T47D (cell line): ENCODE results near the gene RND1.

Source experiments
- DNase-seq, 2 experiments: peaks; one replicate each; pipeline versions ENCODE4 v3.0.0 to v3.0.0-alpha.2; 2011 to 2012; ENCODE audit warnings: low read depth in 1 of 2, low spot score in 1 of 2
- JUND ChIP-seq: IDR thresholded peaks from 2 replicates; pipeline ENCODE4 v1.6.1; 2012; ENCODE audit warnings: low read depth
- in situ Hi-C: cut with HindIII; loops from 2 replicates; pipeline ENCODE4 v1.10.0; 2016; ENCODE audit warnings: low sequenced_read_pairs, low pct_unique_long_range_greater_than_20kb

Gene RND1

GRCh38 chr12:48817873-48818830 lies 47.5 kb downstream of the RND1 start, which contains the start of gene CACNB3:
TSS of gene CACNB3 (plus strand) at chr12:48818496. CDS start at chr12:48818930, 434 bp downstream.
- in situ Hi-C loops = no loop called here

GRCh38 chr12:48816143-48816854 lies 49.4 kb downstream of the RND1 start:
- TF ChIP-seq JUND = no peak
- in situ Hi-C loops = no loop called here
- DNase-seq = peak in 1 of 2 experiments; percentile 64

More at GRCh38 chr12:48817873-48818830, 47.5 kb downstream of the RND1 start, which contains the start of gene CACNB3:
- no peak for TF ChIP-seq JUND
- peak; percentile 81 to 87 for DNase-seq

- peak; percentile 82 to 94 for DNase-seq
- in situ Hi-C loops = no loop called here
- no peak for TF ChIP-seq JUND
Observed at GRCh38 chr12:48815126-48816110, 50.3 kb downstream of the RND1 start.

- peak; percentile 85 to 89 for DNase-seq
- in situ Hi-C loops = no loop called here
- TF ChIP-seq JUND = no peak
Observed at GRCh38 chr12:48814262-48815125, 51.2 kb downstream of the RND1 start.

GRCh38 chr12:48813465-48814261 lies 52.0 kb downstream of the RND1 start:
- no peak for TF ChIP-seq JUND
- DNase-seq = no peak
- in situ Hi-C loops = no loop called here

GRCh38 chr12:48812389-48812788 lies 53.3 kb downstream of the RND1 start:
- in situ Hi-C loops = no loop called here
- TF ChIP-seq JUND = no peak
- no peak for DNase-seq

- DNase-seq = no peak
- in situ Hi-C loops = no loop called here
Observed at GRCh38 chr12:48811437-48812090, 54.1 kb downstream of the RND1 start.

GRCh38 chr12:48810903-48811431 lies 54.7 kb downstream of the RND1 start:
- in situ Hi-C loops = no loop called here
- no peak for TF ChIP-seq JUND
- DNase-seq = no peak

More at GRCh38 chr12:48811437-48812090, 54.1 kb downstream of the RND1 start:
- TF ChIP-seq JUND = no peak

- in situ Hi-C loops = no loop called here
- TF ChIP-seq JUND = no peak
- DNase-seq = no peak
Observed at GRCh38 chr12:48807981-48808380, 57.7 kb downstream of the RND1 start.
